GM19395 (cell line): ENCODE measurements around the gene PRLHR.

Experiments
- ATAC-seq: cut with Tn5 transposase; IDR thresholded peaks from one replicate; pipeline ENCODE4 v1.9.1; 2021; ENCODE audit warnings: mild to moderate bottlenecking, moderate library complexity; ENCODE audit not compliant: unreplicated experiment

Gene PRLHR

GRCh38 chr10:118564114-118564513 is 31.3 kb downstream of the PRLHR start:
- ATAC-seq: no peak

DNA sequence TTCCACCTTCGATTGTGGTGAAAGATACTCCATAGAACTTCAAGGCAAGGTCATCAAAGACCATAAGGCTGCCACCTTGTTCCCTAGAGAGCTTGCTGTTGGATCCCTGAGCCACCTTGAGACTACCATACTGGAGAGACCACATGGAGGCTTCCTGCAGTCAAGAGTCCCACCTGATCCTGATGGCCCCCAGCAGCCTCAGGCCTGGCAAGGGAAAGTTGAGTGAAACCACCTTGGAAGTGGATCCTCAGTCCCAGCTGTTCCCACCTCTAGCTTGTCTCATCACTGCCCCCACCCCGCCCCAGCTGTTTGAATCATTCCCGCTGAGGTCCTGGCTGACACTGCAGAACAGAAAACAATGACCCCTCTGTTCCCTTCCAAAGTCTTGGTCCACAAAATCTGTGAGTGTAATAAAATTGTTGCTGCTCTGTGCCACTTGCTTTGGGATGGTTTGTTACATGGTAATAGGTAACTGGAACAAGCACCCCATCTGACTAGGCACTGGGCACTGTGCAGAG is 32.0 kb downstream of the PRLHR start:
- no peak for ATAC-seq

GRCh38 chr10:118562851-118563250 is 32.6 kb downstream of the PRLHR start:
- no peak for ATAC-seq

DNA sequence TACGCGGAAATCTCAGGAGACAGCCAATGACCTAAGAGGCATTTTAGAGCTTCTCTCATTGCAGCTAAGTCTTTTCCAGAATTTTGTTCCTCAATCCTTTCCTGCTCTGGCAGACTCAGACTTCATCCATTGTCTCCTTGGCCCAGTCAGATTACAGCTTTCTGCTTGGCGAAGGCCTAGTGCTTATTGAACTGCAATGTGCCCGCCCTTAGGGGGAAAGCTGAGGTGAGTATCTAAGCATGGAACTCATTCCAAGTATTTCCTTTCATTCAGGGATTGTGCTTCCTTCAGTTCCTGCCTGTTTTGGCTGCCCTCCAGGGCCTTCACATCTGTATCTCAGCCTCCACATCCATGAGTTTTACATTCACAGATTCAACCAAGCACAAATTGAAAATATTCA is 37.5 kb downstream of the PRLHR start:
- ATAC-seq: no peak

GRCh38 chr10:118551535-118552100 is 43.8 kb downstream of the PRLHR start:
- no peak for ATAC-seq

DNA sequence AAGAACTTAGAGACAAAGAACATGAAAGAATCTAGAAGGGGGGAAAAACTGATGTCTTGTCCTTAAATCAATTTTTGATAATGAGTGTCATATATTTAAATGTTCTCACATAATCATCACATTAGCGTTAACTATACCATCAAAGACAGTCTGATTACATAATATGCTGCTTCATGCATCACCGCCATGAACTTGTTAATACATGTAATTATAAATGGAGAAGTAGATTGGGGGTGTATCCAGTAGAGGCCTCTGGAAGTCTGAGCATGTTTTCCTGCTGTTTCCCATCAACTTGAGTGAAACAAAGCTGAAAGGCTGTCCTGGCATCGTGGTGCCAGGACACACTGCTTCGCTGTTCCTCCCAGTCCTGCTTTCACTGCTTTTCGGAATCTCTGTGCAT is 48.2 kb downstream of the PRLHR start:
- ATAC-seq: no peak

- no peak for ATAC-seq
Measured at GRCh38 chr10:118546479-118546878, 49.0 kb downstream of the PRLHR start.

DNA sequence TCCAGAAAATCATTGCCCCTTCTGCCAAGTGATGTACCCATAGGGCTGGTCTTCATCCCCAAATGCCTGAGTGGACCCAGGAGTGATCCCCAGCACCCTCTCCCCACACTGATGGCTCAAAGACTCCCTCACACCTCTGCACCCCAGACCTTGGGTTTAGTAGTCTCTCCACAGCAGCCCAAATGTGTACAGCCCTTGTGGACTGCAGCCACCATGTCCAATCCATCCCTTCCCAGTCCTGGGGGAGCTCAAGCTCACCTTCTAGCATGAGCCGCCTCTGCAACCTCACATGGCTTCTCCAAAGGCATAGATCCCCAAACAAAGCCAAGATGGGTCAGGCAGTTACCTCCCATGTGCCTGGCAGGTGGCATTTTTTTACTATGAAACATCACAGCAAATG is 50.1 kb downstream of the PRLHR start:
- no peak for ATAC-seq

DNA sequence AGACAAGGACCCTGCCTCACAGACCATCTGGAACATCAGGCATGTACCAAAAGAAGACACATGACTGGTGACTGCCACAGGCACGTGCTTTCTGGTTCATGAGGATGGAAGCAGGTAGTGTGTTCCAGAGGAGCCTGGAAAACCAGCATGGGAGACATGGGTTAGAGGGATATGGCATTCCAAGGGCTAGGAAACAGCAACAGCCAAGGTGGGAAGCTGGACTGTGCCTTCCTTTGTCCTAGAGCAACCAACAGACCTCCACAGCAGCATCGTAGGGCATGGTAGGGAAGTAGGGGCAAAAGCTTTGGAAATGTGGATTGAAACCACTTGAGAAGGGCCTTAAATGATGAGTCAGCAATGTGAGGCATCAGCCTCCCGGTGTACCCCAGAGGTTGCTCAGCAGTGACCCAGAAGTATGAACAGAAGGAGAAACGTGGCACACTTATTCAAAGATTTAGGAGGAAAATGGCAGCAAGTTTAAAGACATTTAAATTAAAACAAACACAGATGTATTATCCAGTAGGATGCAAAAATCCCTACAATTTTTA is 51.0 kb downstream of the PRLHR start:
- ATAC-seq: peak; percentile 11

DNA sequence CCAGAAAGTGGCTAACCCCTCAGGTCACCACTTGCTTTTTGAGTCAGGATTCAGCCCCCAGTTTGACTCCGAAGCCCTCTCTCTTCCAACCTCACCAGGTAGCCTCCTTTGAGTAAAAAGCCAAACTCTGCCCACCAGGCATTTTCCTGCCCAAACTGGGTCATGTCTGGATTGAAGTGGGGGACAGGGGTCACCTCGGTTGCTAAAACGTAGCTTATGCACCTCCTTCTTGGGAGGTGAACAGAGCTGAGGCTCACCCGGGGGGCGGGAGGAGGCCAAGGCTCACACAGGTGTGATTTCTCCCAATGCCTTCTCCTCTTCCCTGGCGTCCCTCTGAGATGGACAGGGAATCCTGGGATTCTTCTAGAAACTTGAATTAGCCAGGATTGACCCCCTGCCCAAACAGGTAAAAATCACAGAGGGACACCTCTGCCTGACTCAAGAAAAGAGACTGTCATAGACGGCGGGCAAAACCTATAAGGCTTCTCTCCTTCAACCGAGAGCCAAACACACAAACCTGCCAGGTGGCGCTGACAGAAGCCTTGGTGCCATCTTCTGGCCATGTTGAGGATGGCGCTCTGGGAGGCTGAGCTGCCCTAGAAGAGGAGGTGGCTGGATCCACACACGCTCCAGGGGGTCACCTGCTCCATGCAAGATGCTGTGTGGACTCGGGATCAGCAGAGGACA is 51.6 kb downstream of the PRLHR start:
- peak; percentile 77 for ATAC-seq

DNA sequence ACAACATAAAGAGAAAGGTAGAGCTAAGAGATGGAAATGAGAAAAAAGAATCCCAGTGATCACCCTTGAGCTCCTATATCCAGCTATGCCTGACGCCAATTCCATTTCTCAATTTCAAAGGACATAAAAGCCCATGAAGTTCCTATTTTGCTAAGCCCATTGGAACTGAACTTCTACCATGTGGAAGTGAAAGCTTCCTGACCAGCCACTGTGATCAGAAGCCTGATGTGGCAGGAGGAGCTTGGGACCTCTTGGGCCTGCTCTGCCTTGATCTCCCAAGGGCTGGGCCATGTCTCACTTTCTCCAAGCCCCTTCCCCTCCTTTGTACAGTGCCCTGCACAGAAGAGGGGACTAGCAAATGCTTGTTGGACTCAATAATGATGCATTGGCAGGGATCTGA is 52.7 kb downstream of the PRLHR start:
- no peak for ATAC-seq

- ATAC-seq: no peak
Measured at GRCh38 chr10:118542205-118542604, 53.2 kb downstream of the PRLHR start.

- ATAC-seq: no peak
Measured at GRCh38 chr10:118541718-118542117, 53.7 kb downstream of the PRLHR start.
